HCT116 (cell line): ENCODE results near the gene KRTAP12-1. TPM values are rescaled to one million over a fixed set of nuclear protein-coding genes. Genes with fewer than 3 reads are reported as not detected.

Source experiments
- ATAC-seq: fragments of 200-7000 bp; cut with Tn5 transposase; 2 replicates; pipeline ENCODE4 v1.9.1; 2020; ENCODE audit warnings: mild to moderate bottlenecking, moderate library complexity
- BruUV-seq: library from RNA; stranded (reverse); fragments of 400-500 nt; replicated peaks from 2 replicates; lab custom pipeline; 2021; lab: Mats Ljungman, UMichigan
- CTCF ChIA-PET: fragments of 300-600 bp; sonication (Branson Sonifier 250); formaldehyde crosslinking; loops from one replicate; lab custom pipeline; 2021; ENCODE audit warnings: antibody characterized with exemption; lab: Charles Lee
- POLR2A ChIA-PET: fragments of 300-600, 350-600 bp; sonication (Branson Sonifier 250); formaldehyde crosslinking; loops from one replicate; lab custom pipeline; 2021; ENCODE audit warnings: antibody characterized with exemption; lab: Charles Lee
- RAD21 ChIA-PET, 2 experiments: fragments of 300-600 bp; sonication (Branson Sonifier 250); formaldehyde crosslinking; loops; one replicate each; lab custom pipeline; 2023; ENCODE audit warnings: low total read pairs in 2 of 2; ENCODE audit not compliant: uncharacterized antibody in 2 of 2, unreplicated experiment in 2 of 2, low non-redundant PET in 1 of 2; lab: Charles Lee
- DNase-seq: peaks from one replicate; pipeline ENCODE4 v3.0.0-alpha.2; 2010; ENCODE audit warnings: low read depth, low spot score
- H2AFZ ChIP-seq: fragments of 200-600 bp; shearing (Covaris generic), sonication (generic); 2 replicates; pipeline ENCODE4 v1.6.1; 2017; ENCODE audit warnings: low read depth, mixed run types, mixed read lengths, antibody characterized with exemption, low read length; ENCODE audit not compliant: poor library complexity, severe bottlenecking
- H3K27ac ChIP-seq: 2 replicates; pipeline ENCODE4 v1.5.1; 2012; ENCODE audit warnings: low read depth, low read length
- H3K27me3 ChIP-seq: fragments of 200-600 bp; sonication (generic); 2 replicates; pipeline ENCODE4 v1.6.1; 2016; ENCODE audit warnings: mixed run types, low read length, mixed read lengths; ENCODE audit not compliant: insufficient read depth
- H3K36me3 ChIP-seq, 2 experiments: fragments of 200-500 bp in 1 of 2; fragments of 200-600 bp in 1 of 2; sonication (Bioruptor generic) in 1 of 2; sonication (generic) in 1 of 2; 2 replicates each; pipeline versions ENCODE4 v1.5.1 to v1.6.1; 2014 to 2016; ENCODE audit warnings: low read length in 2 of 2, inconsistent platforms in 1 of 2, mixed read lengths in 1 of 2, mixed run types in 1 of 2; ENCODE audit not compliant: insufficient read depth in 2 of 2, control insufficient read depth in 1 of 2
- H3K4me1 ChIP-seq, 2 experiments: fragments of 200-600 bp in 1 of 2; sonication (generic) in 1 of 2; 2 replicates each; pipeline versions ENCODE4 v1.5.1 to v1.6.1; 2012 to 2017; ENCODE audit warnings: low read length in 2 of 2, inconsistent platforms in 1 of 2, mild to moderate bottlenecking in 1 of 2, mixed read lengths in 1 of 2, mixed run types in 1 of 2, moderate library complexity in 1 of 2; ENCODE audit not compliant: insufficient read depth in 2 of 2, control insufficient read depth in 1 of 2
- H3K4me2 ChIP-seq: fragments of 200-600 bp; sonication (generic); 2 replicates; pipeline ENCODE4 v1.6.1; 2017; ENCODE audit warnings: mixed run types, low read length, mixed read lengths
- H3K4me3 ChIP-seq, 2 experiments: fragments of 200-600 bp in 1 of 2; sonication (generic) in 1 of 2; replicated peaks in 1 of 2; 2 replicates each; pipeline ENCODE4 v1.5.1; 2011 to 2016; ENCODE audit warnings: low read length in 2 of 2, control low read depth in 1 of 2, low read depth in 1 of 2, mild to moderate bottlenecking in 1 of 2, mixed read lengths in 1 of 2, mixed run types in 1 of 2
- H3K79me2 ChIP-seq: fragments of 200-600 bp; sonication (generic); 2 replicates; pipeline ENCODE4 v1.6.1; 2017; ENCODE audit warnings: mild to moderate bottlenecking, mixed run types, low read length, moderate library complexity, mixed read lengths; ENCODE audit not compliant: insufficient read depth
- H3K9ac ChIP-seq: fragments of 200-600 bp; sonication (generic); 2 replicates; pipeline ENCODE4 v1.6.1; 2016; ENCODE audit warnings: low read length, mixed read lengths
- H3K9me2 ChIP-seq: fragments of 200-600 bp; sonication (generic), shearing (Covaris generic); 2 replicates; pipeline ENCODE4 v1.6.1; 2017; ENCODE audit warnings: mixed run types, mild to moderate bottlenecking, moderate library complexity; ENCODE audit not compliant: insufficient read depth
- H3K9me3 ChIP-seq, 2 experiments: fragments of 200-500 bp in 1 of 2; fragments of 200-600 bp in 1 of 2; sonication (Bioruptor generic) in 1 of 2; sonication (generic) in 1 of 2; 2 replicates each; pipeline ENCODE4 v1.6.1; 2014 to 2017; ENCODE audit warnings: low read length in 2 of 2, mixed read lengths in 2 of 2, inconsistent platforms in 1 of 2, low read depth in 1 of 2, mild to moderate bottlenecking in 1 of 2, mixed run types in 1 of 2, moderate library complexity in 1 of 2; ENCODE audit not compliant: control insufficient read depth in 1 of 2, insufficient read depth in 1 of 2
- H4K20me1 ChIP-seq: fragments of 200-600 bp; sonication (generic), shearing (Covaris generic); 2 replicates; pipeline ENCODE4 v1.6.1; 2017; ENCODE audit warnings: mixed run types, mild to moderate bottlenecking, moderate library complexity; ENCODE audit not compliant: insufficient read depth
- CBX3 ChIP-seq: IDR thresholded peaks from 2 replicates; pipeline ENCODE4 v1.6.1; 2012; ENCODE audit warnings: low read depth
- CEBPB ChIP-seq: IDR thresholded peaks from 2 replicates; pipeline ENCODE4 v1.6.1; 2012; ENCODE audit warnings: low read depth
- MAX ChIP-seq: IDR thresholded peaks from 2 replicates; pipeline ENCODE4 v1.6.1; 2012
- POLR2AphosphoS5 ChIP-seq: IDR thresholded peaks from 2 replicates; pipeline ENCODE4 v1.6.1; 2011; ENCODE audit warnings: mild to moderate bottlenecking, low read depth, low read length, moderate library complexity
- RAD21 ChIP-seq: IDR thresholded peaks from 2 replicates; pipeline ENCODE4 v1.6.1; 2012; ENCODE audit warnings: low read depth, mild to moderate bottlenecking
- REST ChIP-seq: IDR thresholded peaks from 2 replicates; pipeline ENCODE4 v1.6.1; 2012; ENCODE audit warnings: low read depth
- SIN3A ChIP-seq: IDR thresholded peaks from 2 replicates; pipeline ENCODE4 v1.6.1; 2012; ENCODE audit warnings: low read depth
- SRF ChIP-seq: IDR thresholded peaks from 2 replicates; pipeline ENCODE4 v1.6.1; 2012; ENCODE audit warnings: low read depth
- YY1 ChIP-seq: IDR thresholded peaks from 2 replicates; pipeline ENCODE4 v1.6.1; 2011; ENCODE audit warnings: low read length, low read depth, moderate library complexity, mild to moderate bottlenecking; ENCODE audit not compliant: insufficient replicate concordance; ENCODE audit errors: extremely low read depth
- intact Hi-C: fragments of 100-400 bp; cut with micrococcal nuclease; formaldehyde crosslinking; loops from 2 replicates; pipeline ENCODE4 v1.10.0; 2022
- total RNA-seq: library from RNA; stranded (reverse); gene quantifications from one replicate; pipeline ENCODE4 v1.2.1, GENCODE V29; 2021; ENCODE audit not compliant: unreplicated experiment
- TF ChIP-seq, protein P1 (sequence below), 3 experiments: fragments of 200-600 bp in 1 of 3; sonication (generic) in 1 of 3; IDR thresholded peaks in 2 of 3; conservative IDR thresholded peaks in 1 of 3; 2 replicates each; pipeline ENCODE4 v1.5.1; 2012 to 2017; ENCODE audit warnings: low read depth in 2 of 3, low read length in 2 of 3, antibody characterized with exemption in 1 of 3, borderline replicate concordance in 1 of 3, control low read depth in 1 of 3, mild to moderate bottlenecking in 1 of 3, mixed read lengths in 1 of 3, mixed run types in 1 of 3, moderate library complexity in 1 of 3; ENCODE audit not compliant: insufficient read depth in 1 of 3
- TF ChIP-seq, protein P2 (sequence below): IDR thresholded peaks from 2 replicates; pipeline ENCODE4 v1.6.1; 2012

The KRTAP12-1 gene
- total RNA-seq, 1 experiment from 2014 or later, result not detected

- TF ChIP-seq CBX3, result no peak
Observed at GRCh38 chr21:44724926-44725325, 43.0 kb upstream of the KRTAP12-1 start (continued).

GRCh38 chr21:44724196-44724595 lies 42.2 kb upstream of the KRTAP12-1 start:
- intact Hi-C loops, result no loop called here
- no peaks in the 10 kb centered on the region for H4K20me1 ChIP-seq
- TF ChIP-seq SRF, result no peak
- TF ChIP-seq, all 23 proteins: peak for 0
- Histone ChIP-seq H3K9me3 (no peaks in the 10 kb centered on the region), H2AFZ (no peak overlapping the region), H3K27me3 (no peaks in the 10 kb centered on the region), H3K79me2 (no peaks in the 10 kb centered on the region), H3K9me2 (no peaks in the 10 kb centered on the region), H3K4me1 (no peaks in the 10 kb centered on the region), H3K4me2 (no peak overlapping the region), H3K4me3 (no peak overlapping the region), H3K27ac (no peak overlapping the region), H3K9ac (no peak overlapping the region), H3K36me3 (no peaks in the 10 kb centered on the region)
- DNase-seq, result no peak
- no peak for ATAC-seq
- ChIA-PET RAD21 (no interaction called here), CTCF (no interaction called here), POLR2A (no interaction called here)
- BruUV-seq, result no TSS peak

DNA sequence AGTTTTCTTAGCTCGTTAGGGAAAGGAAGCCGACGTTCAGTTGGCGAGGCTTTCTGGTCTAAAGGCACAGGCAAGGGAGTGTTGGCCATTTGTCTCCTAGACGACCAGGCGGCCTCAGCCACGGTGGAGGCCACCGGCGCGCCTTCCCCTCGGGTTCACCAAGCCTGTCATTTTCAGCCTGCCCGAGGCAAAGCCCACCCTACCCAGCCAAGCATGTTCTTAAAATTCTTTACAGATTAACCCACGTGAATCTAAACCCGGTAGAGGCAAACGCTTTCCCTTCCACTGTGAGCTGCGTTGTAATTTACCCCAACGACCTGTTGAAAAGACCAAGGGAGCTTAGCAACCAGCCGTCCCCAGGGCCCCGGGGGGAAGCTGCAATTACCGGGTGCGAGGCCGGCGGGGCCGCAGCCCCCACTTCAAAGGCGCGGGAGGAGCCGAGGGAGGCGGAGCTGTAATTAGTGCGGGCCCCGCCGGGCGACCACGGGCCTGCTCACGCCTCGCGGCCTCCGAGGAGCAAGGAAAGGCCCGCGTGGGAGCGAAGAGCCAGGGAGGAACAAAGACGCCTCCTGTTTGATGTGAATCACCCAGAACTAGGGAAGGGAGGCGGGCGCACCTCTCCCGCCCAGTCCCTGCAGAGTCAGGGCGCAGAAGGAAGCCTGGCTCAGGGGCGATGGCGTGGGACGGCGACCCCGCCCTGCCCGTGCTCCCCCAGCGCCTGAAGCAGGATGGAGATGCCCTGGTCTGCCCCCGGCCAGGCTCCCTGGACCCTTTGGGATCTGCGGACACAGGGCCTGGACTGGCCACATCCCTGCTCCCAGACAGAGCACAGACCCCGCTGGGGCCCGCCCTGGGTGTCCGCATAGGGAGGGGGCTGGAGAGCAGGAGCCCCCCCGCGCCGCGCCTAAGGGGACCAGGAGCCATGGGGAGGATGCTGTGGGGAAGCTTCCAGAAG lies 41.5 kb upstream of the KRTAP12-1 start:
- intact Hi-C loops, result no loop called here
- ChIA-PET CTCF (no interaction called here), RAD21 (no interaction called here), POLR2A (no interaction called here)
- no TSS peak for BruUV-seq
- DNase-seq, result no peak
- Histone ChIP-seq H3K27ac (no peak overlapping the region), H2AFZ (no peak overlapping the region), H3K9ac (no peak overlapping the region), H3K36me3 (no peaks in the 10 kb centered on the region), H3K79me2 (no peaks in the 10 kb centered on the region), H3K4me2 (no peak overlapping the region), H4K20me1 (no peaks in the 10 kb centered on the region), H3K4me3 (no peak overlapping the region), H3K9me3 (no peaks in the 10 kb centered on the region), H3K9me2 (no peaks in the 10 kb centered on the region), H3K27me3 (no peaks in the 10 kb centered on the region), H3K4me1 (no peaks in the 10 kb centered on the region)
- no peak for ATAC-seq
- no peak for TF ChIP-seq CBX3
- no peak for TF ChIP-seq REST
- no peak for TF ChIP-seq MAX
- no peak for TF ChIP-seq RAD21
- no peak for TF ChIP-seq SIN3A
- no peak for TF ChIP-seq YY1
- TF ChIP-seq, protein P1, sequence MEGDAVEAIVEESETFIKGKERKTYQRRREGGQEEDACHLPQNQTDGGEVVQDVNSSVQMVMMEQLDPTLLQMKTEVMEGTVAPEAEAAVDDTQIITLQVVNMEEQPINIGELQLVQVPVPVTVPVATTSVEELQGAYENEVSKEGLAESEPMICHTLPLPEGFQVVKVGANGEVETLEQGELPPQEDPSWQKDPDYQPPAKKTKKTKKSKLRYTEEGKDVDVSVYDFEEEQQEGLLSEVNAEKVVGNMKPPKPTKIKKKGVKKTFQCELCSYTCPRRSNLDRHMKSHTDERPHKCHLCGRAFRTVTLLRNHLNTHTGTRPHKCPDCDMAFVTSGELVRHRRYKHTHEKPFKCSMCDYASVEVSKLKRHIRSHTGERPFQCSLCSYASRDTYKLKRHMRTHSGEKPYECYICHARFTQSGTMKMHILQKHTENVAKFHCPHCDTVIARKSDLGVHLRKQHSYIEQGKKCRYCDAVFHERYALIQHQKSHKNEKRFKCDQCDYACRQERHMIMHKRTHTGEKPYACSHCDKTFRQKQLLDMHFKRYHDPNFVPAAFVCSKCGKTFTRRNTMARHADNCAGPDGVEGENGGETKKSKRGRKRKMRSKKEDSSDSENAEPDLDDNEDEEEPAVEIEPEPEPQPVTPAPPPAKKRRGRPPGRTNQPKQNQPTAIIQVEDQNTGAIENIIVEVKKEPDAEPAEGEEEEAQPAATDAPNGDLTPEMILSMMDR (IDR thresholded peaks at IDR 0.05 in 2 of 3, conservative IDR thresholded peaks at IDR 0.05 in 1 of 3; ENCODE audit: borderline replicate concordance in 1 of 3, insufficient read depth in 1 of 3, low read depth in 2 of 3, low read length in 2 of 3), result no peak
- no peak for TF ChIP-seq POLR2AphosphoS5
- TF ChIP-seq, protein P2, sequence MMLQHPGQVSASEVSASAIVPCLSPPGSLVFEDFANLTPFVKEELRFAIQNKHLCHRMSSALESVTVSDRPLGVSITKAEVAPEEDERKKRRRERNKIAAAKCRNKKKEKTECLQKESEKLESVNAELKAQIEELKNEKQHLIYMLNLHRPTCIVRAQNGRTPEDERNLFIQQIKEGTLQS, result no peak
- no peak for TF ChIP-seq CEBPB
